Measurements from ENCODE around the gene PAX7. TPM values are rescaled to one million over a fixed set of nuclear protein-coding genes. Genes with fewer than 3 reads are reported as not detected.

PAX7 gene
- total RNA-seq, 2 donors from 2014 or later, result not detected

GRCh38 chr1:18634276-18634675 is 3.6 kb downstream of the PAX7 start:
- peaks cover 18% of the 10 kb centered on the region for H3K4me1 ChIP-seq
- no peak overlapping the region for H3K27ac ChIP-seq
- peaks cover 0 to 47% of the 10 kb centered on the region in 2 donors for H3K27me3 ChIP-seq
- H3K9me3 ChIP-seq, result no peaks in the 10 kb centered on the region
- intact Hi-C loops (cut with DNase I), result no loop called here
- DNase-seq, result no peak
- no peak overlapping the region for H3K4me3 ChIP-seq
- no peaks in the 10 kb centered on the region for H3K36me3 ChIP-seq (replicated peaks in 1 of 2; ENCODE audit: insufficient read depth in 1 of 2, low read depth in 2 of 2)
- TF ChIP-seq CTCF (IDR thresholded peaks at IDR 0.05) (no peak), POLR2A (IDR thresholded peaks at IDR 0.05) (no peak)
- whole genome bisulfite sequencing, 2 donors, result 4% methylated on average over 9 to 16 of the region's 16 CpGs
- ATAC-seq, result no peak

- H3K4me3 ChIP-seq, result no peak overlapping the region
- H3K36me3 ChIP-seq (replicated peaks in 1 of 2; ENCODE audit: insufficient read depth in 1 of 2, low read depth in 2 of 2), result no peaks in the 10 kb centered on the region
- no peak for DNase-seq
- TF ChIP-seq POLR2A (IDR thresholded peaks at IDR 0.05) (no peak), CTCF (IDR thresholded peaks at IDR 0.05) (no peak)
- 0 to 3% methylated on average over 5 of the region's 5 CpGs for WGBS, 2 donors
- no peaks in the 10 kb centered on the region for H3K9me3 ChIP-seq
- H3K27ac ChIP-seq, result no peak overlapping the region
- peaks cover 18% of the 10 kb centered on the region for H3K4me1 ChIP-seq
- H3K27me3 ChIP-seq, result peaks cover 0 to 45% of the 10 kb centered on the region in 2 donors
- ATAC-seq, result no peak
- intact Hi-C loops (cut with DNase I), result no loop called here
These were observed 4.5 kb downstream of the PAX7 start for GRCh38 chr1:18635070-18635577.

GRCh38 chr1:18635891-18636595 is 5.4 kb downstream of the PAX7 start:
- H3K9me3 ChIP-seq, result no peaks in the 10 kb centered on the region
- TF ChIP-seq POLR2A (IDR thresholded peaks at IDR 0.05) (no peak), CTCF (IDR thresholded peaks at IDR 0.05) (no peak)
- no peak for DNase-seq
- ATAC-seq, result no peak
- H3K27ac ChIP-seq, result no peak overlapping the region
- no peaks in the 10 kb centered on the region for H3K36me3 ChIP-seq (replicated peaks in 1 of 2; ENCODE audit: insufficient read depth in 1 of 2, low read depth in 2 of 2)
- 2 to 8% methylated on average over 26 to 40 of the region's 40 CpGs for WGBS, 2 donors
- peaks cover 13% of the 10 kb centered on the region for H3K4me1 ChIP-seq
- H3K4me3 ChIP-seq, result no peak overlapping the region
- H3K27me3 ChIP-seq, result peaks cover 0 to 48% of the 10 kb centered on the region in 2 donors
- intact Hi-C loops (cut with DNase I), result no loop called here

- peaks cover 0 to 49% of the 10 kb centered on the region in 2 donors for H3K27me3 ChIP-seq
- TF ChIP-seq POLR2A (IDR thresholded peaks at IDR 0.05) (no peak), CTCF (IDR thresholded peaks at IDR 0.05) (peak in 1 of 7 experiments; percentile 6)
- 2 to 5% methylated on average over 32 to 51 of the region's 52 CpGs for WGBS, 2 donors
- H3K4me3 ChIP-seq, result no peak overlapping the region
- DNase-seq (no peak), ATAC-seq (no peak)
- H3K36me3 ChIP-seq (replicated peaks in 1 of 2; ENCODE audit: insufficient read depth in 1 of 2, low read depth in 2 of 2), result no peaks in the 10 kb centered on the region
- peaks cover 5% of the 10 kb centered on the region for H3K4me1 ChIP-seq
- no peaks in the 10 kb centered on the region for H3K9me3 ChIP-seq
- intact Hi-C loops (cut with DNase I), result no loop called here
- H3K27ac ChIP-seq, result no peak overlapping the region
These were observed 6.2 kb downstream of the PAX7 start for GRCh38 chr1:18636596-18637508.

Measured in body of pancreas (tissue), 4 donors.